HG02798 (cell line): Measurements from ENCODE around the gene SMIM10L2A.
"Not testable (repeated sequence)": the region's sequence is repeated elsewhere in the genome, so short reads cannot be mapped to it uniquely, and the experiment has no call there.

Source experiments
- ATAC-seq: cut with Tn5 transposase; IDR thresholded peaks from one replicate; pipeline ENCODE4 v1.9.1; 2021; ENCODE audit warnings: mild to moderate bottlenecking; ENCODE audit not compliant: unreplicated experiment, poor library complexity

SMIM10L2A gene

DNA sequence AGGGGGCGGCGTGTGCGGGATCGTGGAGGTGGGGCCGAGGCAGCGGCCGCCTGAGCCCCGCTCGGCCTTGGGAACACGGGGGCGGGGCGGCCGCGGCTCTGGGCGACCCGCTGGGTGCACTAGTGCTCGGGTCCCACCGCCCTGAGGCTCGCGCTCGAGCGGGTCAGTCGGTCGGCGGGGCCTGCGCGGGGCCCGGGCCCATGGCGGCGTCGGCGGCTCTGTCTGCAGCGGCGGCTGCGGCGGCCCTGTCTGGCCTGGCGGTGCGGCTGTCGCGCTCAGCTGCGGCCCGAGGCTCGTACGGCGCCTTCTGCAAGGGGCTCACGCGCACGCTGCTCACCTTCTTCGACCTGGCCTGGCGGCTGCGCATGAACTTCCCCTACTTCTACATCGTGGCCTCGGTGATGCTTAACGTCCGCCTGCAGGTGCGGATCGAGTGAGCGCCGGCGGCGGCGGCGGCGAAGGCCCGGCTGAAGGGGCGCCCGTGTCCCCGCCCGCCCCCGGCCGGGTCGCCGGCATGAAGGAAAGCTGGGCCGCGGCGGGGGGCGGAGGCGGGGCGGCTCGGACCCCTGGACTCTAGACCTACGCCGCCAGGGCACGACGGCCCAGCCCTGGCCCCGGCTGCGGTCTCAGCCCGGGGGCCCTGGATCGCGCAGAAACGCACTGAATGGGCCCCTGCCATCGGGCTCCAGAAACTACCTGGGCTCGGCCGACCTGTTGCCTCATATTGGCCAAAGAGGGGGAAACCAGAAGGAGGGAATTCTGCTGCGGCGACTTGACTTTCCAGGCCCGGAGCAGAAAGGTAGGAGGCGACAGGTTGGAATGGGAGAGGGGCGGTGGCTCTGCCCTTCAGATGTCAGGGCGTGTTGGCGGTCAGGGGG, at the start of gene SMIM10L2A:
TSS of gene SMIM10L2A (plus strand) at position 13 of the 878 bp plus-strand sequence. CDS start at position 201, 188 bp downstream.
- ATAC-seq, result peak; percentile 51

DNA sequence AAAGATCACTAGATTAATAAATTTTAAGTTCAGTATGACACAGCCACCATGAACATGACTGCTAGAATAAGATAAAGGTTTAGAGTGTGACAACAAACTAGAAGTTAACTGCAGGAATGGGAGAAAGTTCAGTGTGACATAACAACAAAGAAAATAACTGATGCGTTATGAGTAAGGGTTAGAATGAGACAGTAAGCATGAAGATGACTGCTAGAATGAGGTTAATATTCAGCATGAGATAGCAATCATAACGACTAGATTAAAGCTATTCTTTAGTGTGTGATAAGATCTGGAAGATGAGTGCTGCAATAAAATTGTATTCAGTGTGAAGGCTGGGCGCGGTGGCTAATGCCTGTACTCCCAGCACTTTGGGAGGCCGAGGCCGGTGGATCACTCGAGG, 48.4 kb upstream of the SMIM10L2A start:
- no peak for ATAC-seq

GRCh38 chrX:135382260-135382659, 39.5 kb upstream of the SMIM10L2A start:
- ATAC-seq, result no peak

DNA sequence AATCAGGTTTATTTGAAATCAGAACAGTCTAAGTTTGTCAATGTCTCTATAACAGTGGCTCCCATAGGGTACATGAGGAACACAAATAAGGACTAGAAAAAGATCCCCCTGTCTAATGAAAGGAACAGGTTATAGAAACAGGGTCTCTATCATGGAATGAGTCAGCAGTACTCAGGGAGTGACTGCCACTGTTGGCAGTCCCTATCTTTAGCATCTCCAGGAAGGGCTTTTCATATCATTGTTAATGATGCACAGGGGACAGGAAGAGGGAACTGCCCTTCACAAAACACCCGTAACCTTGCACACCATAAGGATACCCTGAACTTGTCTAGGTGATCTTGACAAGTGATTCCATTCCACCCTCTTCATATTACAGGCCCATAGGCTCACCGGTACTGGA, 38.5 kb upstream of the SMIM10L2A start:
- no peak for ATAC-seq

DNA sequence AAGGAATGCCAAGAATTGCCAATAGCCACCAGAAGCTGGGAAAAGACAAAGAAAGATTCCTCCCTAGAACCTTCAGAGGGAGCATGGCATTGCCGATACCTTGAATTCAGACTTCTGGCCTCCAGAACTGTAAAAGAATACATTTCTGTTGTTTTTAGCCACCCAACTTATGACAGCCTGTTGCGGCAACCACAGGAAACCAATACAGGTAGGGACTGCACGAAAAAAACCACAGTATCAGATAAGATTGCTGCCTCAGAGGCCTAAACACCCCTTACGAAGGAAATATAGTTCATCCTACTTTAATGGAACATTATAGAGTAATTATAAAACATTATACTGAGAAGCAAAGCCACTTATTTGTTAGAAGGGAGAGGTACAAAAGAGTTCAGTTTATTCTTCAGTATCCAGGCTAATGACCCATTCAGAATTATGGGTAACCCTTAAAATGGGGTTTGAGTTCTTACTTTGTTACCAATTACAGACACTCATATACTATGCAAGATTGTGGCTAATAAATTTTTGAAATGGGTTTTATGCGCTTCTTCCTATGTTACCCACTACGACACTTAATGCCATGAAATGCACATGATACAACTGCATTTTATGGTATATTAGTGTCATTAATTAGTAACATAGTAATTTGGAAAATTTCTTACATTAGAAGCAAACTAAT, 37.4 kb upstream of the SMIM10L2A start:
- no peak for ATAC-seq

- ATAC-seq, result no peak
These were observed 32.9 kb upstream of the SMIM10L2A start for GRCh38 chrX:135388841-135389240.

DNA sequence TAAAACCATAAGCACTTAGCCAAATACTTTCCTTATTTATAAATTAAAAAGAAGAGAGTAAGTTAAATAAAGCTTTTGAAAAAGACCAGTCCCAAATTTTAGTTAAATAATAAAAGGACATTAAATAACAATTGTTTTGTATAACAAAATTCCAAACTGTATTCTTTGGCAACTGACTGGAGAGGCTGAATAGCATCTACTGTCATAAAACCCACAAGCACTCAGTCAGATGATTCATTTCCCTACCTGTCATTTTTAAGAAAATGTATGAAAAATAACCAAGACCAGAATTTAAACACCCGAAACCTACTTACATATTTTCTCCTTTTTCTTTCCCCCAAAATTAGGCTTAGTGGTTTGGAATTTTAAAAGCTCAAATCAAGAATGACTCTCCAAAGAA, 32.5 kb upstream of the SMIM10L2A start:
- no peak for ATAC-seq

DNA sequence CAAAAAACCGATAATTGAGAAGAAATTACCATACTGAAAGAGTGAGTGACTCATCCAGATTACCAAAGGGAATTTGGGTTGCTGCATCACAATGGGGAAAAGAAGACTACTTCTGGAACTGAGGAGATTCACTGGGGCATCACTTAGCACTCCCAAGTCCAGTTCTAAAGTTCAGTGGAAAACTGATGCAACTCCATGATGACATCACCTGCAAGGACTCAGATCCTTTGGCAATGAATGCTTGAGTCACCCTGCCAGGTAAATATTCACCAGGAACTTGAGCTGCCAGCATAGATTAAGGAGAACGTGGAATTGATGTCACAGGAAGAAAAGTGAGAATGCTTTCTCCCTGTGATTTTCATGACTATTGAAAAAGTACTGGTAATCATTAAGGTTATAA, 32.0 kb upstream of the SMIM10L2A start:
- ATAC-seq, result no peak

- ATAC-seq, result no peak
These were observed 30.0 kb upstream of the SMIM10L2A start for GRCh38 chrX:135391734-135392133.

DNA sequence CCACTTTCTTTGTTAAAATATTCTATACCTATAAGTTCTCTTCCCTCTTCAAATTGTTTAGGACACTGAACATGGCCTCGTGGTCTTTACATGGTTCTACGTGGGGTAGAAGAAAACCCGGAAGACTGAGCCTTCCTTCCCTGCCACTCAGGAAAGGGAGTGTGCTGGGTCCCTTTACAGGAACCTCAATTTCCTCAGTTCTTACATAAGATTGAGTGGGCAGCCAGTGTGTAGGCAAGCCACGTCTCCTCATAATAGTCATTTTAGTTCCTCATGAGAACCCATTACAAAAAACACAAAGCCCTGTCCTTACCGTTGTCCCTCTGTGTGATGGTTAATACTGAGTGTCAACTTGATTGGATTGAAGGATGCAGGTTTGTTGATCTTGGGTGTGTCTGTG, 28.7 kb upstream of the SMIM10L2A start:
- no peak for ATAC-seq

DNA sequence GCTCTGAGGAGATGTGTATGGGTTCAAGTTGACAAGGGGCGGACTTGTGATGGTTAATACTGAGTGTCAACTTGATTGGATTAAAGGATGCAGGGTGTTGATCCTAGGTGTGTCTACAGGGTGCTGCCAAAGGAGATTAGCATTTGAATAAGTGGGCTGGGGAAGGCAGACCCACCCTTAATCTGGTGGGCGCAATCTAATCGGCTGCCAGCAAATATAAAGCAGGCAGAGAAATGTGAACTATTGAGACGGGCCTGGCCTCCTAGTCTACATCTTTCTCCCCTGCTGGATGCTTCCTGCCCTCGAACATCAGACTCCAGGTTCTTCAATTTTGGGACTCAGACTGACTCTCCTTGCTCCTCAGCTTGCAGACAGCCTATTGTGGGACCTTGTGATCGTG, 26.7 kb upstream of the SMIM10L2A start:
- ATAC-seq, result no peak

DNA sequence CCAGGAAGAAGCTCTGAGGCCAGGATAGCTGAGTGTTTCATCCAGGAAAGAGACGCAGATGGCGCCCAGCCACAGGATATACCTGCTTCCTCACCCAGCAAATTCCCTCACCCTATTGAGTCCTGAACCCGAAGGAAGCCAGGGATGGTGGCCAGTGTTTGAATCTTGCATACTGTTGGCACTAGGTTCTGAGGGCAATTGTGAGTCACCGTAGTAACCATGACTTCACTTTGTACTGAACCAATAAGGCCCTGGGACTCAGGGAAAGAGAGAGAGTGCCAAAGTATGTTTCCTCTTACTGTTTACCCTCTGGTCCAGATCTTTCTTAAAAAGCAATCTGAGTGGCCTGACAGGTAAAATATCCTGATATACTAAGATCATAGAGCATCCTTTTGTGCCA, 25.6 kb upstream of the SMIM10L2A start:
- no peak for ATAC-seq

GRCh38 chrX:135396566-135396965, 25.2 kb upstream of the SMIM10L2A start:
- ATAC-seq, result no peak

DNA sequence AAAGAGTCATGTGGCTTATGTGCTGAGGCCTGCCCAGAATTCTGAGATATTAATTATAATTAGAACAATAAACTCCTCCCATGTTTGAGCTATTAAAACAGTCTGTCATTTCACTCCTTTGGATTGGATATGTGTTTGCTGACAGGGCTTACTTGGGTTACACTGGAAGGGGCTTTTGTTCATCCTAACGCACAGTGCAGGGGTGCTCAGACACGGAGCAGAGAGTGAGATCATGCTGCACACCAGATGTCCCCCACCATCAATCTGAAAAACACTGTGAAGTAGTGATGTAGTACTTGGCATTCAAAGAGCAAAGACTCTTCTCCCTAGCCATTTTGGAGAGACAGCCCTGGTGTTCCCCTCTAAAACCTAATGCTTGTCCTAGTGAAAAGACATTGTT, 24.1 kb upstream of the SMIM10L2A start:
- ATAC-seq, result no peak

GRCh38 chrX:135403374-135403773, 18.4 kb upstream of the SMIM10L2A start:
- ATAC-seq, result no peak

DNA sequence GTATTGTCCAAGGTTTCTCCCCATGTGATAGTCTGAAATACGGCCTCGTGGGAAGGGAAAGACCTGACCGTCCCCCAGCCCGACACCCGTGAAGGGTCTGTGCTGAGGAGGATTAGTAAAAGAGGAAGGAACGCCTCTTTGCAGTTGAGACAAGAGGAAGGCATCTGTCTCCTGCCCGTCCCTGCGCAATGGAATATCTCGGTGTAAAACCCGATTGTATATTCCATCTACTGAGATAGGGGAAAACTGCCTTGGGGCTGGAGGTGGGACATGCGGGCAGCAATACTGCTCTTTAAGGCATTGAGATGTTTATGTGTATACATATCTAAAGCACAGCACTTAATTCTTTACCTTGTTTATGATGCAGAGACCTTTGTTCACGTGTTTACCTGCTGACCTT, 15.3 kb upstream of the SMIM10L2A start:
- not testable (repeated sequence) for ATAC-seq

DNA sequence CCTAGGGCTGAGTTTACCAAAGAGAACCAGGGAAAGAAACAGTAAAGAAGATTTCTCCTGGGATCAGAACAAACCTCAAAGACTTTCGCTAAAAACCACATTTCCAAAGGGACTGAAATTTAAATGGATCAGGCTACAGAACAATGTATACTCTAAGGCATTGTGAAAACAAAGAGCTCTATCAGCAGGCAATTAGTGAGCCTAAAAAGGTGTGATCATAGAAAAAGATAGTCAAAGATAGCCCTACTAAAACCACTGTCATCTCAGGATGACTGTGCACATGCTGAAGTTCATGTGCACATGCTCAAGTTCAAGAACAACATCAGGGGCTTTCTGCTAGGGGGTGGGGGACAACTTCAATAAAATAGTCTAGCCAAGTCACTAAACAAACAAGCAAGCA, 12.9 kb upstream of the SMIM10L2A start:
- no peak for ATAC-seq

- ATAC-seq, result no peak
These were observed 10.7 kb upstream of the SMIM10L2A start for GRCh38 chrX:135410861-135411627.

- no peak for ATAC-seq
These were observed 9.9 kb upstream of the SMIM10L2A start for GRCh38 chrX:135411893-135412292.

DNA sequence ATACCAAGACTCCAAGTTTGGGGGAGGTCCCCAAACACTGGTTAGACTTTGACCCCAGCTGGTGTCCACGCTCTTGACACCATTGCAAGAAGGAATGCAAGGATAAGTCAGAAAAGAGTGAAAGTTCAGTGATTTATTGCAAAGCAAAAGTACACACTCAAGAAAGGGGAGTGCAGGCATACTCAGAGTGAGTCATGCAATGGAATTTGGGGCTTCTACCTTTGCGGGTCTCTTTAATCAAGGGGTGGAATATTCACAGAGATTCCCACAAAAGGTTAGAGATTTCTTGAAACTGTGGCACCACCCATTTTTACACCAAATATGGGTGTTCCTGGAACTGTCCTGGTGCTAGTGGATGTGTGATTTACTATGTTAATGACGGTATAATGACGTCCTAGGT, 5.2 kb upstream of the SMIM10L2A start:
- ATAC-seq, result no peak

- ATAC-seq, result no peak
These were observed 913 bp upstream of the SMIM10L2A start for GRCh38 chrX:135420831-135421230.
